ENCODE results near the gene GSKIP.
"Not testable (repeated sequence)": the region's sequence is repeated elsewhere in the genome, so short reads cannot be mapped to it uniquely, and the experiment has no call there.

The GSKIP gene, protein sequence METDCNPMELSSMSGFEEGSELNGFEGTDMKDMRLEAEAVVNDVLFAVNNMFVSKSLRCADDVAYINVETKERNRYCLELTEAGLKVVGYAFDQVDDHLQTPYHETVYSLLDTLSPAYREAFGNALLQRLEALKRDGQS

DNA sequence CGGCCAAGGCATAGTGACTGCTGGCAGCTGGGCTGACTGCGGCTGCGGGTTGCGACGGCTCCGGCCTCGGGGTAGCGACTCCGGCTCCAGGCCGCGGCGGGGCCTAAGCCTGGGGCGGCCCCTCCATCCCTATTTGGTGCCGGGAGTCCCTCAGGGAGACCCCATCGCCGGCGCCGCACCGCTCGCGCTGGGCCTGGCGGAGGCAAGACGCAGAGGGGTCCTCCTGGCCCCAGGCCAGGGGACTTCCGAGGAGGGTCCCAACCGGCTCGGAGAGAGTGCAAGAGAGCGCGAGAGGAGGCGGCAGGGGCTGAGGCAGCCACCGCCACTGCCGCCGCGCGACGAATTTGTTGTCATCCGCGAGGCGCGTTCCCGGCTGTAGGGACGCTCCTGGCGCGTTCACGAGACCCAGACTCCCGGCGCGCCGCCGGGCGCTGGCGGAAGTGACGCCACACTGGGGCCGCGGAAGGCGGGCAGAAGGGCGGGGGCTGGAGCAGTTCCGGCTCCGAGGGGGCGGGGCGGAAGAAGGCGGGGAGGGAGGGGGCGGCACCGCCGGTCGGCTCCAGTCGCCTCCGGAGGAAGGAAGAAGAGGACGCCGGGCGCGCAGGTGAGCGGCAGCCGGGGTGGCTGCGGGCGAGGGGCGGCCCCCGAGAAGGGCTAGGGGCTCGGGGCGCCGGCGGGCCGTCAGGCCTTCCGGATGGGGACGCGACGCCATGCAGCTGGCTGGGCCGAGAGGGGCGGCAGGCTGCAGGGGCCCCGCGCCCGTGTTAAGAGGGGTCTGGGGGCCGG, at the start of gene GSKIP, which contains the start of gene ATG2B:
TSS of gene GSKIP (plus strand) at position 562 of the 786 bp plus-strand sequence. CDS start 18,722 bp downstream, outside the sequence.
TSS of gene ATG2B (minus strand) at position 377 of the 786 bp plus-strand sequence. CDS start at position 12, 365 bp downstream.
- peak; percentile 80 for DNase-seq

DNA sequence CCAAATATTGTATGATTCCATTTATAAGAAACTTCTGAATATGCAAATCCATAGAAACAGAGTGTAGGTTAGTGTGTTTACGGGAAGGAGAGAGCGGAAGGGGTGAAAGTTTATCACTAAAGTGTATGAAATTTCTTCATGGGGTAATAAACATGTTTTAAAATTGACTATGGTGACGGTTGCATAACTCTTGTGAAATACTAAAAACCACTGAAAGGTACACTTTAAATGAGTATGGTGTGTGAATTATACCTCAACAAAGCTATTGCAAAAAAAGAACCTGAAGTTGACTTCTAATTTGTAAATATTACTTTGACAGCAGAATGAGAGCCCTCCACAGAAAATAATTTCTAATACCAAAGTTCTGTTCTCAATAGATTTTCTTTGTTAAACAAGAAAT, 47.2 kb upstream of the GSKIP start:
- no peak for DNase-seq

DNA sequence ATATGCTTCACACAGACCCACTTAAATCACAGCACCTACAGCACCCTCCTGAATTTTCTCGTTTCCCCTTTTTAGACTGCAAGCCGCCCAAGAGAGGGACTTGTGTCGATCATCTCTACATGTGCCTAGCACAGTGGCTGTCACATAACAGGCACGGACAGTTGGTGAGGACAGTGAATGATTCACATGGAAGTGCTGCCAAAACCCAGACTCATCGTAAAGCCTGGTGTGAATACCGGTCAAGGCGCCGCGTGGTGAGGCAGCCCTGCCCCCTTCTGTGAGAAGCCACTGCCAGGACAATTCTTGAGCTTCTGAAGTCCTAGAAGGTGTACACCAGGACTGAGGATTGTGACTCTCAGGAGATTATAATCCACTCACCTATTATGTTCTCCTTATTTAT, 44.5 kb upstream of the GSKIP start:
- DNase-seq, result no peak

DNA sequence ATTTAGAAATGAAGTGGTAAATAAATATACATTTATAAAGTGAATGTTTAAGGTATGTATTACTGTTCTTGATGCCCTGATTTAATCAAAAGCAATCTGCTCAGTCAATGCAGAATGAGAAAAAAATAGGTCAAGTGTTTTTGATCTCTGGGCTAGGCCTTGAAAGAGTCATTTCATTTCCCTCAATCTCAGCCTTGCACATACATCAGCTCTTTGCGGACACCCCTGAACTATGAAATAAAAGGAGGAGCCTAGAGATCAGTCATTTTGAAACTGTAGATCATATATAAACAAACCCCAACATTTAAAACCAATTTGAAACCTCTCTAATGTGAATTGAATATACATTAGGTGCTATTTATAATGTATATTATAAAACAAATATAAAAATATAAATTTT, 42.7 kb upstream of the GSKIP start:
- no peak for DNase-seq

DNA sequence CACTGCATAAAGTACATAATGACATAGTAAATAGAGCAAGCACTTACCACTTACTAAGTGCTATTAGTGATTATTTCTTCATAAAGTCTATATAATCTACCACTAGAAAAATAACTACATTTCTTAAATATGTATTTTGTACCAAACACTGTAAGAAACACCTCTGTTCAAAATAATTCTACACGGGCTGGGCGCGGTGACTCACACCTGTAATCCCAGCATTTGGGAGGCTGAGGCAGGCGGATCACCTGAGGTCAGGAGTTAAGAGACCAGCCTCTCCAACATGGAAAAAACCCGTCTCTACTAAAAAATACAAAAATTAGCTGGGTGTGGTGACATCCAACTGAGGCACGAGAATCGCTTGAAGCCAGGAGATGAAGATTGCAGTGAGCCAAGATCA, 39.1 kb upstream of the GSKIP start:
- DNase-seq, result no peak

DNA sequence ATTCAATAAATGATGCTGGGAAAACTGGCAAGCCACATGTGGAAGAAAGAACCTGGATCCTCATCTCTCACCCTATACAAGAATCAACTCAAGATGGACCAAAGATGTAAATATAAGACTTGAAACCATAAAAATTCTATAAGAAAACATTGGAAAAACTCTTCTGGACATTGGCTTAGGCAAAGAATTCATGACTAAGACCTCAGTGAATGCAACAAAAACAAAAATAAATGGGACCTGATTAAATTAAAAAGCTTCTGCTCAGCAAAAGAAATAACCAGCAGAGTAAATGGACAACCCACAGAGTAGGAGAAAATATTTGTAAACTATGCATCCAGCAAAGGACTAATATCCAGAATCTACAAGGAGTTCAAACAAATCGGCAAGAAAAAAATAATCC, 24.8 kb upstream of the GSKIP start:
- no peak for DNase-seq

DNA sequence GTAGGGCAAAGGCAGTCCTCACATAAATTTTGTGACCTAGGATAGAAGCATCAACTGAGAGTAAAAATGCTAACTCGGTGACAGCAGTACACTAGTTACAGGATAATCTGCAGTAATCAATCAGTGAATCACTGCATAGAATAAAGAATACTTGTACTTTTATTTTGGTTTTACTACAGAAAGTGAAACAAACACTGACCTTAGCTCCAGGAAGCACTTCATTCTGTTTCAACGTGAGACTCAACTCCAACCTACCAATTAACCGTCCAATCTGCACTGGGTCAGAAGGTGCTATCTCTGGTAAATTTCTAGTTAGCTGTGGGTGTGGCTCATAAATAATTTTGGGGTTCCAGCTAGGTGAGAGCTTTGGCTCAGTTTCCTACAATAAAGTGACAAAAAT, 22.0 kb upstream of the GSKIP start:
- no peak for DNase-seq

DNA sequence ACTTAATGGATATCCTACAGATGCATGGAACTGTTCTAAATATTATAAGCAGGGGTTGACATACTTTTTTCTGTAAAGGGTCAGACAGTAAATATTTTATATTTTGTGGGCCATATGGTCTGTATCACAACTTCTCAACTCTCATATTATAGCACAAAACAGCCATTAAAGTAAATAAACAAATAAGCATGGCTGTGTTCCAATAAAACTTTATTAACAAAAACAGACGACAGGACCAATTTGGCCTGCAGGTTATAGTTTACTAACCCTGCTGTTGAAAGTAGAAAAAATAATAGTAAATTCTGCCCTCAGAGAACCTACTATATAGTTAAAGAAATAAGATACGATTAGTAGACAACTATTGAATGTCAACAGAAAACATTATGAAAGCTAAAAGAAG, 17.7 kb upstream of the GSKIP start:
- DNase-seq, result no peak

DNA sequence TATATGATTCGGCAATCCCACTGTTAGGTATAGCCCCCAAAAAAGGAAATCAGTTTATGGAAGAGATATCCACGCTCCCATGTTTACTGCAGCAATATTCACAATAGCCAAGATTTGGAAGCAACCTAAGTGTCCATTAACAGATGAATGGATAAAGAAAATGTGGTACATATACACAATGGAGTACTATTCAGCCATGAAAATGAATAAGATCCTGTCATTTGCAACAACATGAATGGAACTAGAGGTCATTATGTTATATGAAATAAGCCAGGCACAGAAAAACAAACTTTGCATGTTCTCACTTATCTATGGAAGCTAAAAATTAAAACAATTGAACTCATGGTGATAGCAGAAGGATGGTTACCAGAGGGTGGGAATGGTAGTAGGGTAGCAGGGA, 15.4 kb upstream of the GSKIP start:
- not testable (repeated sequence) for DNase-seq

DNA sequence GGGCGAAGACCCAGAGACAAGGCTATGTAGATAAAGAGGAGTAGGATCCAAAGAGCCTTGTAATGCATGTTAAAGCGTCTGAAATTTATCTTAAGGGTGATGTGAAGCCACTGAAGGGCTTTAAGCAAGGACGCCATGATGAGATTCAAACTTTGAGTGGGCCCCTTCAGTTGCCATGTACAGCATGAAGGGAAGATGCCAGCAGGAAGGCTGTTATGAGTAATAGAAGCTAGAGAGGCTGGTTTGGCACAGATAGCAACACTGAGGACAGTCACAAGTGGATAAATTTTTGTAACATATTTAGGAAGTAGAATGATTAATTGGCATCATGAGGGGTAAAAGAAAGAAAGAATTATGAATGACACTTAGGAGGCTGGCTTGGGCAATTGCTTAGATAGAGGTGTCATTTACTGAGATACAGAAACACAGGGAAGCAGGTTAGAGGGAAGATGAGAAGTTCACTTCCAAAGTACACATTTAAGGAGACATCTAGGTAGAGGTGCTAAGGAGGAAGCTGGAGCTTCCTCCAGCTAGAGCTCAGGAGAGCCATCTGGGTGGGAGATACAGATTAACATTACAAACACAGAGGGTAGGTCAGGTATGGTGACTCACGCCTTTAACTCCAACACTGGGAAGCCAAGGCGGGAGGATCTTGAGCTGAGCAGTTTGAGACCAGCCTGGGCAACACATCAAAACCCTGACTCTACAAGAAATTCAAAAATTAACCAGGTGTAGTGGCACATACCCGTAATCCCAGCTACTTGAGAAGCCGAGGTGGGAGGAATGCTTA, 13.8 kb upstream of the GSKIP start:
- no peak for DNase-seq

DNA sequence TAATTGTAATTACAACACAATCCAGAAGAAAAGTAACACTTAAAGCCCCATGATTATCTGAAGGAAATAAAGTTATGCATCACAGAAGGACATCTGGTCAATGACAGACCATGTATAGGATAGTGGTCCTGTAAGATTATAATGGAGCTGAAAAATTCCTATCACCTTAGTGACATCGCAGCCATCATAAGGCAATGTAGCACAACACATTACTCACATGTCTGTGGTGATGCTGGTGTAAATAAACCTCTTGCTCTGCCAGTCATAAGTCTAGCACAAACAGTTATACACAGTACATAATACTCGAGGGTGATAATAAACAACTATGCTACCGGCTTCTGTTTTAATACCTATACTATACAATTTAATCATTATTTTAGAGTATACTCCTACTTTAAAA, 11.3 kb upstream of the GSKIP start:
- DNase-seq, result no peak

DNA sequence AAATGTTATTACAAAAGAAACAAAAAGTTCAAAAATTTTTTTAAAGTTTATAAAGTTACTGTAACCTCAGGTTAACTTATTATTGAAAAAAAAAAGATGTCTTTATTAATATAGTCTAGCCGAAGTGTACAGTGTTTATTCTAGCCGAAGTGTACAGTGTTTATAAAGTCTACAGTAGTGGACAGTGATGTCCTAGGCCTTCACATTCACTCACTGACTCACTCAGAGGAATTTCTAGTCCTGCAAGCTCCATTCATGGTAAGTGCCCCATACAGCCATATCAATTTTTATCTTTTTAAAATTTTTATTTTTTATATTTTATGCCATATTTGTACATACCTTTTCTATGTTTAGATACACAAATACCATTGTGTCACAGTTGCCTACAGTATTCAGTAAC, 10.6 kb upstream of the GSKIP start:
- no peak for DNase-seq

DNA sequence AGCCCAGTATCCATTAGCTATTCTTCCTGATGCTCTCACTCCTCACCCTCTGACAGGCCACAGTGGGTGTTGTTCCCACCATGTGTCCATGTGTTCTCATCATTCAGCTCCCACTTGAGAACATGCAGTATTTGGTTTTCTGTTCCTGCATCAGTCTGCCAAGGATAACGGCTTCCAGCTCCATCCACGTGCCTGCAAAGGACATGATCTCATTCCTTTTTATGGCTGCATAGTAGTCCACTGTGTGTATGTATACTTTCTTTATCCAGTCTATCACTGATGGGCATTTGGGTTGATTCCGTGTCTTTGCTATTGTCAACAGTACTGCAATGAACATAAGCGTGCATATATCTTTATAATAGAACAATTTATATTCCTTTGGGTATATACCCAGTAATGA, 9.1 kb upstream of the GSKIP start:
- no peak for DNase-seq

DNA sequence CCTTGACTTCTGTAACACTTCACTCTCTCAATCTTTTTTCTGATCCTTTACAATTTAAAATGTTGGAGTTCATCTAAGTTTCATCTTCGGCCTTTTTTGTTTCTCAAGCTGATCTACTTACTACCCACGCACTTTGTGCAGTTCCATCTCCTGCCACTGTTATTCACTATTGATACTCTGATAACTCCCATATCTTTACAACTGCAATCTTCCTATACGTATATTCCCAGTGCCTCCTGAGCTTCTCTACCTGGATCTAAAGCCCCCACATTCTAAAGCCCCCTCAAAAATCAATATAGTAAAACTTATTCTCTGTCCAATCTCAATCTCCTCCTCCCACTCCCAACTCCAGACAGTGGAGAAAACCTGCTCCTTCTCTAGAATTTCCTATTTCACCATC, 6.1 kb upstream of the GSKIP start:
- DNase-seq, result no peak

DNA sequence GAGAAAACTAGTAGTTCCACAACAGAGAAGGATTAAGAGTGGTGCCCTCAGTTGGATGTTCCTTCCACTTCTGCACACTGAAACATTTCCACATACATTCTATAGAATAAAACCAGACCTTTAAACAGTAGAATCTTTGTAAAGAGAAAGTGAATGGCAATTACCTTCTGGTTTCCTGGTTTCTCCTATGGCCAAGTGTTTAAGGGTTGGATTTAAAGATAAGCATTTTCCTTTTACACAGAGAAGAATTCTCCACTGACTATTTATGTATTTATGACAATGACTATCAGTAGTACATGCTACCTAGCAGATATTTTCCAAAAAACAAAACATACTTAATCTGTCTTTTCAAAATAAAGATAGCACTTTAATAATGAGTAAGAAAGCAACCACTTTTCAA, 3.4 kb upstream of the GSKIP start:
- no peak for DNase-seq

DNA sequence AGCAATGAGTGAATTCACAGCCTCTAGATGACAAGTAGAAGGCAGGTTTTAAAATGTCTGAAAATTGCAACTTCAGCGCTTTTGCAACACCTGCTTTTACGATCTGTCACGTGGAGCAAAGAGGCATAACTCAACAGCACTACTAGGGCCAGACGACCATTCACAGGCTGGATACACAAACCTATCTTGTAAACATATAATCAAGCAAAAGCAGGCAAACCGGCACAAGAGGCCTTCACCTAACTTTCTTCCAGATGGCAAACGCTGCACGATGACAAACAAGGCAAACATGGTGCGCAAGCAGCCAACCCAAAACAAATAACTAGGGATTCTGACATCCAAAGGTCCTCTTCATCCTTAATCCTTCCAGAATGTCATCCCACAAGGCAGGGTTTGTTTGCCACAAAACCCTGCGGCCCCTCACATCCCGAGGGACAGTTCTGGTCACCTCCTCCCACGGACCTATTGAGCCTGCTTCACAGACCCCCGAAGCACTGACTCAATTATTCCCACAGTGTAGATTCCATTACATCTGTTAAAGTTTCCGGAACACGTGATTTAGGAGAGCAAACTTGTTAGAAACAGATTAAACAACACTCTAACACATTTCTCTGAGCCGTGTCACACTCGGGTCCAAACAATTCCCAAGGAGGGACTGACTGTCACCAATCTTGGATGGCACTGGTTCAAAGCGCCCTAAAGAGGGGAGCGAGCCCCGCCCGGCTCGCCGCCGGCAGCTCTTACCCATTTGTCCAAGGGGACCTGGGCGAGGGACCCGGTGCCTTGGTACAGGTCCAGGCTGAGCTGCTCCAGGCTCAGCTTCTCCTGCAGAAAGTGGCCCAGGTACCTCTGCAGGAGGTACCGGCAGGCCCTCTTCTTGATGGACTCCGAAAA, 1.0 kb upstream of the GSKIP start:
- DNase-seq, result peak; percentile 31

DNA sequence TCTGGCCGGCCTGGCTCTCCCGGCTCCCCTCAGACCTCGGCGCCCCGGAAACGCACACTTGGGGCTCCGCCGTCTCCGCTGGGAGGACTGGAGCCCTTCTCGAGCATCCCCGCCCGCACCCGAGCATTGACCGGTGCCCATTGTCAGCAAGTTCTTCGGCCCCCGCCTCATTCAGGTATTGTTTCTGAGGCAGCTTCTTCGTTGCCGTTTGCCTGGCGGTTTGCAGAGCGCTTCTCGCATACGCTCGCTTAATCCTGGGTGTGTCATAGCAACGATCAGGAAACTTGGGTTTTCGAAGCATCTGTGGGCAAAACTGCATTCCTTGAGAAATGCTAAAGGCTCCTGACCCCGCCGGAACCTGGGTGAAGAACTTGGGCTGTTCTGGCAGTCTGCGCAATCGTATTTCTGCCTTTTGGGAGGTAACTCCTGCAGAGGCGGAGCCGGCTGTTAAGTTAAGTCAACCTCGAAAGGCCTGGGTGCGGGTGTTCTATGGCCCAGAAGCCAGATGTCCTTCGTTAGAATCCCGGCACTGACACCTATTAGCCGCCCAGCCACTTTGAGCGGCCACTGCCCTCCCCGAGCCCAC, 518 bp downstream of the GSKIP start:
- no peak for DNase-seq

DNA sequence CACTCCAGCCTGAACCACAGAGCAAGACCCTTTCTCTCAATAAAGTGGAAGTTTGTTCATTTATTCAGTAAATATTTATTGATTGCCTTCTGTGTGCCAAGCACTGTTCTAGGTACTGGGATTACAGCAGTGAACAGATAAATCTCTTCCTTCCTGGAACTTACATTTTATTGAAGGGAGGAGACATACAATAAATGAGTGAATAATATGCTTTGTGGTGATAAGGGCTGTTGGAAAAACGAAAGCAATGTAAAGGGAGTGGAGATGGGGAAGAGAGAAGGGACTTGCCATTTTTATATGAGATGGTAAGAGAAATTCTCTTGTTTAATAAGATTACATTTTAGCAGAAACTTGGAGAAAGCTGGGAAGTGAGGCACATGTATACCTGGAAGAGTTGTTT, 1.6 kb downstream of the GSKIP start:
- no peak for DNase-seq

DNA sequence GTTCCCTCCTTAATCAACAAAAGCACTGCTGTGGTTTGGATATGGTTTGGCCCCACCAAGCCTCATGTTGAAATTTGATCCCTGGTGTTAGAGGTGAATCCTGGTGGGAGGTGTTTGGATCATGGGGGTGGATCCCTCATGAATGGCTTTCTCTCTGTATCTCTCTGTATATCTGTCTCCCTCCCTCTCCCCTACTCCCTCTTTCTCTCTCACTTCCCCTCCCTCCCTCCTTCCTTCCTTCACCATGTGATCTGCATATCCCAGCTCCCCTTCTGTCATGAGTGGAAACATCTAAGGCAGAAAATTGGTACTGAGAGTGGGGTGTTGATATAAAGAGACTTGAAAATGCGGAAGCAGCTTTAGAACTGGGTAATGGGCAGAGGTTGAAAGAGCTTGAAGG, 5.2 kb downstream of the GSKIP start:
- no peak for DNase-seq

DNA sequence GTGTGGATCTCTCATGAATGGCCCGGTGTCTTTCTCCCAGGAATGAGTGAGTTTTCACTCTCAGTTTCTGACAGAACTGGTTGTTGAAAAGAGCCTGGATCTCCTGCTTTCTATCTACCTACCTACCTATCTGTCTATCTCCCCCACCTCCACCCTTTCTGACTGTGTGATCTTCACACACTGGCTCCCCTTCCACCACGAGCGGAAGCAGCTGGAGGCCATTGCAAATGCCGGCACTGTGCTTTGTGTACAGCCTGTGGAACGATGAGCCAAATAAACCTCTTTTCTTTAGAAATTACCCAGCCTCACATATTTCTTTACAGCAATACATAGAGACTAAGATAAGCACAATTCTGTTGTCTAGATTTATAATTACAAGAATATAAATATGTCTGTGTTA, 7.2 kb downstream of the GSKIP start:
- no peak for DNase-seq

DNA sequence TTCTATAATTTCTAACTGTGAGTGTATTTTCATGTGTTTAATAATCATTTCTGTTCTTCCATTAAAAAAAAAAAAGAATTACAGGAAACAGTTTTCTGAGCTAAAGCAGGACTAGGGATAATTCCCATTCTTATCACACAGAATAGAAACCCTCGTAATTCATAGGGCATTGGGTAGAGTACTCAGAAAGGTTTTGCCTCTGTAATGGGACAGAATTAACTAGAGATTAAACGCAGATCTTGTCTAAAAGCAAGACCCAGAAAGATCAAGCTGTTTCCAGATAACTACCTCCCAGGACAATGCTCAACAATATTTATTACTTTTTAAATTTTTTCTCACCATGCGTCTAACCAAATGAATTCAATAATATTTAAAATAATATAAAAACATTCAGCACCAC, 10.2 kb downstream of the GSKIP start:
- no peak for DNase-seq

DNA sequence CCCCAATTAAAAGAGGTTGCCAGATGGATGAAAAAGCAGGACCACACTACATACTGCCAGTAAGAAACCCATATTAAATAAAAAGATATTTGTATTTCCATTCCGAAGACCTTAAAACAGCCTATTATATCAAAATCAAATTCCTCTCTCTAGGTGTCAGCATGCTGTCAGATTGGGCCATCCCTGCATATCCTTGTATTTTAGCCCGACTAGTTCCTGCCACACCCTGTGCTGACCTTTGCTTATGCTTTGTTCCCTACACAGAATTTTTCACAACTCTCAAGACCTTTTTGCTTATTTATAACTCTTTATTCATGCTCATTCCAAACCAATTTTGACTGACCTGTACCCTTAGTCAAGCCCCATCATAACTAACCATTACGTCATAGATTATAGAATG, 12.8 kb downstream of the GSKIP start:
- no peak for DNase-seq

DNA sequence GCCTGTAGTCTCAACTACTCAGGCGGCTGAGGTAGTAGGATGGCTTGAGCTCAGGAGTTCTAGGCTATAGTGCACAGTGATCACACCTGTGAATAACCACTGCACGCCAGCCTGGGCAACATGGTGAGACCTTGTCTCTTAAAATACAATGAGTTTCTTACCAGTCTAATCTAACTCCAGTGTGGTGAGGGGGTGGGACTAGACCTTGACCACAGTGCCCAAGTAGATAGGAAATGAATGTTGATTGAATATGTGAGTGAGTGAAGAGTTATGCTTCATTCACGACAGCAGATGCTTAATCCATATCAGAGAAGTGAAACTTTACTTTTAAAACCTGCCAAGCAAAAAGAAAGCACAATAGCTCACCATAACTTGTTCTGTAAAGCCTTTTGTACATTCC, 17.4 kb downstream of the GSKIP start:
- DNase-seq, result no peak
